HUDEP-2 (cell line): ENCODE data around the gene EXOC4.

Source experiments
- DNase-seq, 76 experiments: peaks; one replicate each; lab custom pipeline; 2025; ENCODE audit not compliant: unreplicated experiment in 76 of 76; lab: John Stamatoyannopoulos, UW

Gene EXOC4

GRCh38 chr7:133479456-133480065 lies 226.7 kb downstream of the EXOC4 start:
- DNase-seq = no peak

- DNase-seq = no peak
These were observed 228.0 kb downstream of the EXOC4 start for GRCh38 chr7:133480868-133481267.

GRCh38 chr7:133481676-133482075 lies 228.8 kb downstream of the EXOC4 start:
- peak in 42 of 76 experiments; percentile 1 to 64 (median 20) for DNase-seq

GRCh38 chr7:133482599-133482998 lies 229.7 kb downstream of the EXOC4 start:
- no peak for DNase-seq

GRCh38 chr7:133484086-133484485 lies 231.2 kb downstream of the EXOC4 start:
- peak in 45 of 76 experiments; percentile 2 to 70 (median 16) for DNase-seq

GRCh38 chr7:133489906-133490305 lies 237.0 kb downstream of the EXOC4 start:
- DNase-seq = no peak

GRCh38 chr7:133491201-133491691 lies 238.4 kb downstream of the EXOC4 start:
- no peak for DNase-seq

- peak in 1 of 76 experiments; percentile 2 for DNase-seq
These were observed 239.2 kb downstream of the EXOC4 start for GRCh38 chr7:133491846-133492652.

GRCh38 chr7:133497061-133497460 lies 244.2 kb downstream of the EXOC4 start:
- DNase-seq = no peak

GRCh38 chr7:133501771-133502170 lies 248.9 kb downstream of the EXOC4 start:
- no peak for DNase-seq

GRCh38 chr7:133502498-133502897 lies 249.6 kb downstream of the EXOC4 start:
- DNase-seq = no peak

- no peak for DNase-seq
These were observed 250.1 kb downstream of the EXOC4 start for GRCh38 chr7:133502972-133503371.

- DNase-seq = no peak
These were observed 251.9 kb downstream of the EXOC4 start for GRCh38 chr7:133504825-133505224.

GRCh38 chr7:133509822-133510221 lies 256.9 kb downstream of the EXOC4 start:
- no peak for DNase-seq

GRCh38 chr7:133510326-133511055 lies 257.6 kb downstream of the EXOC4 start:
- DNase-seq = no peak

- peak in 38 of 76 experiments; percentile 1 to 50 (median 22) for DNase-seq
These were observed 258.4 kb downstream of the EXOC4 start for GRCh38 chr7:133511252-133511651.

GRCh38 chr7:133511708-133512107 lies 258.8 kb downstream of the EXOC4 start:
- DNase-seq = no peak

GRCh38 chr7:133512560-133512959 lies 259.7 kb downstream of the EXOC4 start:
- DNase-seq = no peak

GRCh38 chr7:133513608-133514007 lies 260.7 kb downstream of the EXOC4 start:
- no peak for DNase-seq

GRCh38 chr7:133514551-133514950 lies 261.7 kb downstream of the EXOC4 start:
- no peak for DNase-seq

- no peak for DNase-seq
These were observed 264.9 kb downstream of the EXOC4 start for GRCh38 chr7:133517766-133518165.
